ENCODE results near the gene TRAPPC2L. TPM values are rescaled to one million over a fixed set of nuclear protein-coding genes. Genes with fewer than 3 reads are reported as not detected.

Gene TRAPPC2L
- total and polyA plus RNA-seq, 2 donors from 2014 or later, result 48.3 to 155 TPM

GRCh38 chr16:88807626-88808453 lies 49.1 kb upstream of the TRAPPC2L start:
- Histone ChIP-seq H3K4me3 (ENCODE audit: low read length in 3 of 3) (no peak overlapping the region), H3K9ac (ENCODE audit: low read length in 3 of 3) (no peak overlapping the region), H3K4me1 (ENCODE audit: control insufficient read depth in 2 of 3, insufficient read depth in 2 of 3, low read depth in 1 of 3, low read length in 3 of 3) (peaks cover 0 to 16% (median 6%) of the 10 kb centered on the region in 3 donors), H3K36me3 (ENCODE audit: control insufficient read depth in 2 of 3, insufficient read depth in 3 of 3, low read length in 3 of 3) (no peaks in the 10 kb centered on the region), H3K9me3 (ENCODE audit: control insufficient read depth in 2 of 3, insufficient read depth in 1 of 3, low read length in 3 of 3) (no peaks in the 10 kb centered on the region), H3K27me3 (ENCODE audit: control insufficient read depth, insufficient read depth, low read length) (no peaks in the 10 kb centered on the region), H3K27ac (ENCODE audit: low read depth in 2 of 2, low read length in 2 of 2) (no peak overlapping the region)
- peak in 1 of 5 donors; percentile 42 for DNase-seq
- FAIRE-seq, result no peak
- intact Hi-C loops (cut with DNase I), result no loop called here
- TF ChIP-seq CTCF (IDR thresholded peaks at IDR 0.05; ENCODE audit: borderline replicate concordance, extremely low read depth, insufficient read depth), result no peak

DNA sequence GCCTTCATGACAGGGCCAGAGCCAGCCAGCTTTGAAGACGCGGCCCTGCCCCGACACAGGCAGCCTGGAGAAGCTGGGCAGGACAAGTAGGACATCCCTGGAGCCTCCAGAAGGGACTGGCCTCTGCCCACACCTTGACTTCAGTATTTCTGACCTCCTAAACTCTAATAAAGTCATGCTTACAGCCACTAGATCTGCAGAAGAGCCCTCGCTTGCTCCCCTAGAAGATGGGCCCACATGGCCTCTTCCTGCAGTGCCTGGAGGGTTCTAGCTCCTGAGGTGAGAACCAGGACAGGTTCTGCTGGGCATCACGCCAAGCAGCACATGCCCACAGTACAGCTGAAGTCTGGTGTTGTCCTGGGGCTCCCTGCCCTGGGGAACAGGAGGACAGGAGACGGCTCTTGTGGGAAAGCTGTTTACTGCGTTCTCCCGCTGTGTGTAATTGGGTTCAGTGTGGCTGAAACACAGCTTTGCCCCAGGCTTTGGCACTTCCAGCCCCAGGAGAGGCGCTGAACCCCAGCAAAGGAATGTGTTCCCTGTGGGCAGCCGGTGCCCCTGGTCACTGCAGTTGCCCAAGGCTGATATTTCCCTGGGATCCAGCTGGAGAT lies 47.8 kb upstream of the TRAPPC2L start:
- H3K36me3 ChIP-seq (ENCODE audit: control insufficient read depth in 2 of 3, insufficient read depth in 3 of 3, low read length in 3 of 3), result no peaks in the 10 kb centered on the region
- H3K27me3 ChIP-seq (ENCODE audit: control insufficient read depth, insufficient read depth, low read length), result no peaks in the 10 kb centered on the region
- no peak overlapping the region for H3K9ac ChIP-seq (ENCODE audit: low read length in 3 of 3)
- no peaks in the 10 kb centered on the region for H3K9me3 ChIP-seq (ENCODE audit: control insufficient read depth in 2 of 3, insufficient read depth in 1 of 3, low read length in 3 of 3)
- no peak overlapping the region for H3K4me3 ChIP-seq (ENCODE audit: low read length in 3 of 3)
- DNase-seq (peak in 1 of 5 donors; percentile 33), FAIRE-seq (no peak)
- intact Hi-C loops (cut with DNase I), result no loop called here
- H3K4me1 ChIP-seq (ENCODE audit: control insufficient read depth in 2 of 3, insufficient read depth in 2 of 3, low read depth in 1 of 3, low read length in 3 of 3), result peaks cover 0 to 16% (median 6%) of the 10 kb centered on the region in 3 donors
- no peak for TF ChIP-seq CTCF (IDR thresholded peaks at IDR 0.05; ENCODE audit: borderline replicate concordance, extremely low read depth, insufficient read depth)
- no peak overlapping the region for H3K27ac ChIP-seq (ENCODE audit: low read depth in 2 of 2, low read length in 2 of 2)

GRCh38 chr16:88809676-88810165 lies 47.2 kb upstream of the TRAPPC2L start:
- no peaks in the 10 kb centered on the region for H3K9me3 ChIP-seq (ENCODE audit: control insufficient read depth in 2 of 3, insufficient read depth in 1 of 3, low read length in 3 of 3)
- no peak for TF ChIP-seq CTCF (IDR thresholded peaks at IDR 0.05; ENCODE audit: borderline replicate concordance, extremely low read depth, insufficient read depth)
- H3K27me3 ChIP-seq (ENCODE audit: control insufficient read depth, insufficient read depth, low read length), result no peaks in the 10 kb centered on the region
- H3K4me1 ChIP-seq (ENCODE audit: control insufficient read depth in 2 of 3, insufficient read depth in 2 of 3, low read depth in 1 of 3, low read length in 3 of 3), result peaks cover 0 to 13% (median 6%) of the 10 kb centered on the region in 3 donors
- no peak overlapping the region for H3K4me3 ChIP-seq (ENCODE audit: low read length in 3 of 3)
- no peak overlapping the region for H3K27ac ChIP-seq (ENCODE audit: low read depth in 2 of 2, low read length in 2 of 2)
- H3K9ac ChIP-seq (ENCODE audit: low read length in 3 of 3), result no peak overlapping the region
- DNase-seq, result no peak
- intact Hi-C loops (cut with DNase I), result no loop called here
- H3K36me3 ChIP-seq (ENCODE audit: control insufficient read depth in 2 of 3, insufficient read depth in 3 of 3, low read length in 3 of 3), result no peaks in the 10 kb centered on the region
- no peak for FAIRE-seq
